Bronchial epithelial cell (primary cell): Measurements from ENCODE around the gene FBXL7. TPM values are rescaled to one million over a fixed set of nuclear protein-coding genes. Genes with fewer than 3 reads are reported as not detected.

Experiments
- DNase-seq: peaks from one replicate; pipeline ENCODE4 v3.0.0-alpha.2; 2010; ENCODE audit warnings: low read depth
- FAIRE-seq: peaks from 2 replicates; lab custom pipeline; 2011; peaks lifted over from hg19 to GRCh38; lab: Jason Lieb, UNC
- H3K27me3 ChIP-seq: 2 replicates; pipeline ENCODE4 v1.5.1; 2011; ENCODE audit warnings: low read length; ENCODE audit not compliant: control insufficient read depth, insufficient read depth
- H3K36me3 ChIP-seq: 2 replicates; pipeline ENCODE4 v1.5.1; 2011; ENCODE audit warnings: low read length; ENCODE audit not compliant: control insufficient read depth, insufficient read depth
- H3K4me3 ChIP-seq: 2 replicates; pipeline ENCODE4 v1.5.1; 2011; ENCODE audit warnings: mild to moderate bottlenecking, low read depth, low read length, control low read depth
- CTCF ChIP-seq: IDR thresholded peaks from 2 replicates; pipeline ENCODE4 v1.5.1; 2011; ENCODE audit warnings: mild to moderate bottlenecking, moderate library complexity, low read length, control low read depth, inconsistent platforms; ENCODE audit not compliant: insufficient read depth, severe bottlenecking
- total RNA-seq: library from RNA; depleted of rRNA; stranded (reverse); fragments of >200 nt; gene quantifications from 2 replicates; pipeline ENCODE4 v1.2.1, GENCODE V29; 2014

The FBXL7 gene
- total RNA-seq, 1 donor from 2014 or later: 0.26 TPM

DNA sequence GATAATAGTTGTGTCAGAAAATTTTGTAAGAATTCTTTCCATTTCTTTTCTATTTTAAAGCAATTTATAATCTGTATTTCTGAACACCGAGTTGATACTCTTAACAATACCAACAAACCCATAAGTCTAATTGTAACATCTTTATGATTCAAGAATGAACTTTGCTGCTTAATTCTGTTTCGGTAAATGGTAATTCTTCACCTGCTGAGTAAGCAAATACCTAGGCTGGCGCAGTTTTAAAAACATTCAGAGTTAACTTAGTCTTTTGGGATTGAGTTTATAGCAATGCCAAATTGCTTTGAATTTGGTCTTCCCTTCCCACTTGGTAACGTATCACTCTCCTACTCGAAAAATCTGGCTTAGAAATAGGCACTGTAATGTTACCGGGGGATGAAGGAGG, 456.6 kb downstream of the FBXL7 start:
- Histone ChIP-seq H3K36me3 (no peaks in the 10 kb centered on the region), H3K4me3 (no peak overlapping the region), H3K27me3 (no peaks in the 10 kb centered on the region)
- no peak for TF ChIP-seq CTCF
- no peak for FAIRE-seq
- DNase-seq: no peak

DNA sequence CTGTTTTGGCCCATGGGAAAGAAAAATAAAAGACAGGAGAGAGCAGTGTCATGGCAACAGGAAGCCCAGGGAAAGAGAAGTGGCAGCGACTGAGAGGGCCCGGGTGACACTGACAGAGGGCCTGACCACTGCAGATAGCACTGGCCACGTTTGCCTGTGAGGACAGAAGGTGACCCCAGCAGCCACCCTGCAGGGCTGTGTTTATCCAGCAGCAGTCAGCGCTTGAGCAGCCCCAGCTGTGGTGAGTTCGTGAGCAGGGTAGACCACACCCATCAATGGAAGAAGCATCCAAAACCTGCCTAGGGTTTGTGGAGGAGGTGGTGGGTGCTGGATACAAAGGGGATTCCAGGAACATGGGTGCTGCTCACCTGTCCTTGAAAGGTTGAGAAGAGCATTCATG, 457.1 kb downstream of the FBXL7 start:
- FAIRE-seq: no peak
- no peaks in the 10 kb centered on the region for H3K36me3 ChIP-seq
- no peak overlapping the region for H3K4me3 ChIP-seq
- no peak for DNase-seq
- H3K27me3 ChIP-seq: no peaks in the 10 kb centered on the region
- TF ChIP-seq CTCF: no peak

DNA sequence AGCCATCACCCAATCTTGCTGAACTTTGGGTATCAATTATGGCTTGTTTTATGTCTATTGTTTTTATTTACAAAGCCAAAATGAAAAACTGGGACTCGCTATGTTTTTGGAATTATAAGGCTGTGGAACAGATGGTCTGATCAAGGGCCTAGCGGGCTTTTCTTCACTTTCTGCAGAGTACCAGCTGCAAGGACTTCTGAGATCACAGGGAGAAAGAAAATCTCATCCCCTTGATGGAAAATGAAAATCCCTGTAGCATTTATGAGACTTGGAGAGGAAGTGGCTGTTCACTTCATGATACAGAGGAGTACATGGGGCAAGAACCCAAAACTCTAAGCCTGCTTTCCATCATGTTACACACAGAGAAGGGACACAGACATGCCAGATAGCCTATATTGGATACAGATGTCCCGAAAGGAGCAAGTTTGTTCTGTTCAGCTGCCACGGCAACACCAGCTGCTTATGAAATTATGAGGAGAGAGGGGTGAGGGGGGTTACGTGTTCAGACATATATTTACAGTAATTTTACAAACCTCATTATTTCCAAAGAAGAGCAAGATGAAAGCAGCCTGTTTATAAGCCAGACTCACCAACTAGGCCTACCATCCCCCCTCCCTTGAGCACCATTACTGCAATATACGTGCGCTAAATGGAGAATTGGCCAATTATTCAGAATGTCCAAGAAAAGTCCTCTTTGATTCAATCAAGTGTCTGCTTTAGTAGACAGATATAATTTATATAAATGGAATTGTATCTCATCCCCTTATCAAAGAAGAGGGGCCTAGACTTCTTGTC, 459.6 kb downstream of the FBXL7 start:
- no peak for TF ChIP-seq CTCF
- FAIRE-seq: no peak
- no peaks in the 10 kb centered on the region for H3K36me3 ChIP-seq
- no peaks in the 10 kb centered on the region for H3K27me3 ChIP-seq
- no peak overlapping the region for H3K4me3 ChIP-seq
- no peak for DNase-seq

DNA sequence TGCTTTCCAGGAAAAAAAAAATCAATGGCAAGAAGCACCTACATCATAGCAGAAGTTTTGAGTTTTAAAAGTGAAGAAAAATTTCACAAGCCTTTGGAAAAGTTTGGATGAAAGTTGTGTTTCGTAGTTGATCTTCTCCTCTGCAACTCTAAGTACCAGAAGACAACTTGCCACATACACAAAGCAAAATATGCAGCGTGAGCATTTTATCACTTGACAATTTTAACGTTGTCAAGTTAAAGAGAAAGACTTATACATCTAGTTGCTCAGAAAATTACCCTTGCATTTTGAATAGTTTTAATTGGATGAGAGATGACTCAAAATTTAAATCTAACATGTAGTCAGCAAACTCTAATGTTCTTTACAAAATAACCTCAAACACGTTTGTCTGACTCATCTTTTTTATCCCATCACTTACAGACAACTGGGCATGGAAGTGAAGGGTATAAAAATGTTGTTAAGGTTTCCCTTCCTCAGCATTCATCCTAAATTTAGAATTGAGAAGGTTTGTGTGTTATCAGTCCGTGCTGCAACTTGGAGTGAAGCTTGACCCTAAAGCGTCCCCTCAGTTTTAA, 466.2 kb downstream of the FBXL7 start:
- H3K36me3 ChIP-seq: no peaks in the 10 kb centered on the region
- FAIRE-seq (no peak), DNase-seq (peak; percentile 61)
- no peaks in the 10 kb centered on the region for H3K27me3 ChIP-seq
- no peak for TF ChIP-seq CTCF
- no peak overlapping the region for H3K4me3 ChIP-seq

DNA sequence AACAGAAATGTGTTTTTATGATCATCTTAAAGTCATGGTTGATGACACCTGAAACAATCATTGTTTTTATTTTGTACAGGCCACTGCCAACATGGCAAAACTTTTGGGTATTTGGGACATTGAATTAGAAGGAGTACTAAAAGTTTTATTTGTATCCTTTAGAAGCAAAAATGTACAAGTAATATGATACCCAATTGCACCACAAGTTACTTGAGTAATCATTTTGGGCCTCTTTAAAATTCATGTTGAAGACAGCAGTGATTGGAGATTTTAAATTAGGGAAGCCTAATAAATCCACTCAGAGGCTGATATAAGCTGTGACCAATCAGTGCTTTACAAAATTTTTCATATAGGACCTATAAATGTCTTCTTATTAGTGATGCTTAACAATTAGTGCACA, 466.7 kb downstream of the FBXL7 start:
- no peaks in the 10 kb centered on the region for H3K27me3 ChIP-seq
- DNase-seq: peak; percentile 46
- FAIRE-seq: no peak
- TF ChIP-seq CTCF: no peak
- H3K36me3 ChIP-seq: no peaks in the 10 kb centered on the region
- H3K4me3 ChIP-seq: no peak overlapping the region
